ENCODE data around the gene DAGLA. TPM values are rescaled to one million over a fixed set of nuclear protein-coding genes. Genes with fewer than 3 reads are reported as not detected.
A peak's percentile ranks its signal among the peaks of the same experiment; 100 is the strongest.

Gene DAGLA
- total and polyA plus RNA-seq, 2 of the 13 experiments (the other 11 are each of a cell fraction or from before 2014, with no cell fraction given) = 2.6 to 3.9 TPM

- TF ChIP-seq REL (CRISPR knock-in tag; conservative IDR thresholded peaks at IDR 0.05) = 0 out of 2 replicates have a peak, but pooled peaks have one; percentile 51
- TF ChIP-seq DBP (CRISPR knock-in tag; IDR thresholded peaks at IDR 0.05; ENCODE audit: not compliant biosample characterization) = no peak
- peak; percentile 89 for TF ChIP-seq SNAPC2 (CRISPR knock-in tag; IDR thresholded peaks at IDR 0.05)
- TF ChIP-seq MBNL3 (CRISPR knock-in tag; conservative IDR thresholded peaks at IDR 0.05) = no peak
- TF ChIP-seq ZBTB1 (CRISPR knock-in tag; IDR thresholded peaks at IDR 0.05; ENCODE audit: borderline replicate concordance) = no peak
- peak; percentile 39; the same call in 1 of the 2 replicates for TF ChIP-seq ZSCAN22 (CRISPR knock-in tag; IDR thresholded peaks at IDR 0.05)
- peak; percentile 97 for TF ChIP-seq ZNF430 (CRISPR knock-in tag; IDR thresholded peaks at IDR 0.05)
- TF ChIP-seq IRF2 (CRISPR knock-in tag; IDR thresholded peaks at IDR 0.05) = peak; percentile 50; the same call in 1 of the 2 replicates
- no peak for TF ChIP-seq CBX5 (CRISPR knock-in tag; IDR thresholded peaks at IDR 0.05; ENCODE audit: borderline replicate concordance)
- peak; percentile 77; the same call in 1 of the 2 replicates for TF ChIP-seq ZNF770 (CRISPR knock-in tag; IDR thresholded peaks at IDR 0.05)
- peak; percentile 70; the same call in 1 of the 2 replicates for TF ChIP-seq ZBTB33 (CRISPR knock-in tag; IDR thresholded peaks at IDR 0.05)
- TF ChIP-seq ZNF318 (CRISPR knock-in tag; IDR thresholded peaks at IDR 0.05) = no peak
- TF ChIP-seq RNF219 (CRISPR knock-in tag; IDR thresholded peaks at IDR 0.05) = no peak
These were observed 2.0 kb downstream of the DAGLA start (continued) for GRCh38 chr11:61682093-61682732.
